SH-SY5Y (cell line): ENCODE measurements around the gene UBL5.

Experiments used
- GATA2 ChIP-seq: IDR thresholded peaks from 2 replicates; pipeline ENCODE4 v1.6.1; 2011; ENCODE audit warnings: mild to moderate bottlenecking, low read depth, low read length
- GATA3 ChIP-seq: IDR thresholded peaks from 2 replicates; pipeline ENCODE4 v1.6.1; 2011; ENCODE audit warnings: low read depth, mild to moderate bottlenecking, low read length, moderate library complexity

GRCh38 chr19:9850235-9850959, 22.7 kb downstream of the UBL5 start:
- no peak for TF ChIP-seq GATA3
- TF ChIP-seq GATA2 = no peak
